GM12801 (cell line): ENCODE data around the gene OXLD1.

ENCODE experiments used
- CTCF ChIP-seq: IDR thresholded peaks from one replicate; pipeline ENCODE4 v1.5.1; 2011; ENCODE audit warnings: control low read depth; ENCODE audit not compliant: insufficient read length; ENCODE audit errors: extremely low read depth

OXLD1 gene

GRCh38 chr17:81683584-81684441 is 17.4 kb upstream of the OXLD1 start, which contains the start of the genes ARL16 and HGS:
Gene ARL16 (minus strand): TSS chr17:81683797. CDS start chr17:81683753, 44 bp downstream.
Gene HGS (plus strand): TSS chr17:81684011. CDS start chr17:81684067, 56 bp downstream.
- no peak for TF ChIP-seq CTCF

- no peak for TF ChIP-seq CTCF
These were observed 16.8 kb upstream of the OXLD1 start for GRCh38 chr17:81683208-81683583.

- no peak for TF ChIP-seq CTCF
These were observed 16.3 kb upstream of the OXLD1 start for GRCh38 chr17:81682565-81683207.

- no peak for TF ChIP-seq CTCF
These were observed 15.3 kb upstream of the OXLD1 start for GRCh38 chr17:81681672-81682071.

- no peak for TF ChIP-seq CTCF
These were observed 13.7 kb upstream of the OXLD1 start for GRCh38 chr17:81680150-81680549.

- no peak for TF ChIP-seq CTCF
These were observed 10.5 kb upstream of the OXLD1 start for GRCh38 chr17:81676906-81677305.

- TF ChIP-seq CTCF: no peak
These were observed 7.3 kb upstream of the OXLD1 start for GRCh38 chr17:81673561-81674258.
